Stimulated activated CD4-positive, alpha-beta T cell treated with anti-CD3 and anti-CD28 coated beads, TNF-alpha, amount 100 ng/mL, for 48 hours (primary cell): ENCODE results near the gene ACTG2.
"Not testable (repeated sequence)": the region's sequence is repeated elsewhere in the genome, so short reads cannot be mapped to it uniquely, and the experiment has no call there.

Experiments
- DNase-seq, 3 donors: peaks; one replicate each; pipeline ENCODE4 v3.0.0-alpha.2; 2020; ENCODE audit warnings: low read depth in 3 of 3

Gene ACTG2

GRCh38 chr2:73892631-73893329, at the start of gene ACTG2:
Gene ACTG2 (plus strand): TSS chr2:73893008. CDS start chr2:73901312, 8,304 bp downstream.
- DNase-seq = no peak

- DNase-seq = no peak
Measured at GRCh38 chr2:73844087-73844486, 48.7 kb upstream of the ACTG2 start.

- DNase-seq = no peak
Measured at GRCh38 chr2:73850009-73850408, 42.8 kb upstream of the ACTG2 start.

- no peak for DNase-seq
Measured at GRCh38 chr2:73851274-73851673, 41.5 kb upstream of the ACTG2 start.

- DNase-seq = no peak
Measured at GRCh38 chr2:73852020-73852419, 40.8 kb upstream of the ACTG2 start.

GRCh38 chr2:73855526-73855925, 37.3 kb upstream of the ACTG2 start:
- no peak for DNase-seq

- DNase-seq = no peak
Measured at GRCh38 chr2:73856214-73856613, 36.6 kb upstream of the ACTG2 start.

- peak; percentile 19 to 45 (median 20) for DNase-seq
Measured at GRCh38 chr2:73859721-73860586, 32.9 kb upstream of the ACTG2 start.

GRCh38 chr2:73862987-73863386, 29.8 kb upstream of the ACTG2 start:
- no peak for DNase-seq

GRCh38 chr2:73868204-73868978, 24.4 kb upstream of the ACTG2 start:
- no peak for DNase-seq

GRCh38 chr2:73870084-73870483, 22.7 kb upstream of the ACTG2 start:
- no peak for DNase-seq

- no peak for DNase-seq
Measured at GRCh38 chr2:73877071-73877802, 15.6 kb upstream of the ACTG2 start.

- DNase-seq = not testable (repeated sequence)
Measured at GRCh38 chr2:73877984-73878383, 14.8 kb upstream of the ACTG2 start.

- DNase-seq = no peak
Measured at GRCh38 chr2:73885406-73885805, 7.4 kb upstream of the ACTG2 start.

GRCh38 chr2:73886357-73886756, 6.5 kb upstream of the ACTG2 start:
- DNase-seq = peak; percentile 38 to 48 (median 38)

GRCh38 chr2:73887596-73888353, 5.0 kb upstream of the ACTG2 start:
- DNase-seq = not testable (repeated sequence)

GRCh38 chr2:73888388-73888787, 4.4 kb upstream of the ACTG2 start:
- DNase-seq = no peak

- no peak for DNase-seq
Measured at GRCh38 chr2:73889206-73889605, 3.6 kb upstream of the ACTG2 start.

- no peak for DNase-seq
Measured at GRCh38 chr2:73890301-73891092, 2.3 kb upstream of the ACTG2 start.
